ENCODE results near the gene HSH2D.

DNA sequence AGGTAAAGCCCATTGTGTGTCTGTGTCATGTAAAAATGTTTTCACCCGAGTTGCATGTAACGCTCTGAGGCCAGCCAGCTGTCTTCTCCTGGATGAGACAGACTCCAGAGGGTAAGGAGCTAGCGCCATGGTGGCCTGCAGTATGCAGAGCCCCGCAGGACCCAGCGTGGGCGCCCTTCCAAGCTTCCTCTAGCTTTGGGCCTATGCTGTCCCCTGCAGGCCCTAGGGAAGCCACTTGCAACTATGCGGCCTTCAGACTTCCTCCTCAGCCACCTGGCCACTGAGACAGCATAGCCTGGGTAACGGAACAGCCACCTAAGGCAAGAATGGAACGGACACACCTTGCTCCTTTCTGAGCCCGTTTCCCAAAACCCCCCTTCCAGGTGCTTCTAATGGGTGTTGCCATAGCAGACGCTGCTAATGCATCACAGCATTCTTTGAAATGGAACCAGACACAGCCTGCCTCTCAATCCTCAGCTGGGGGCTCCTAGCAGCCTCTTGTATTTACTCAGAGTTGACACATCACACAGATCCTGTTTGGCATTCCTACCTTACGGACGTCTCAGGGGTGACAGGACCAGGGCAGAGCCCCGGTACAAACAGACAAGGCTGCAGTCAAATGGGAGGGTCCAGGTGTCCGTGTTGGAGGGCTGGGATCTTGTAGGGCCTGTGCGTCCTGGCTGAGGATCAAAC, 47.9 kb downstream of the HSH2D start:
- TF ChIP-seq, protein P1, sequence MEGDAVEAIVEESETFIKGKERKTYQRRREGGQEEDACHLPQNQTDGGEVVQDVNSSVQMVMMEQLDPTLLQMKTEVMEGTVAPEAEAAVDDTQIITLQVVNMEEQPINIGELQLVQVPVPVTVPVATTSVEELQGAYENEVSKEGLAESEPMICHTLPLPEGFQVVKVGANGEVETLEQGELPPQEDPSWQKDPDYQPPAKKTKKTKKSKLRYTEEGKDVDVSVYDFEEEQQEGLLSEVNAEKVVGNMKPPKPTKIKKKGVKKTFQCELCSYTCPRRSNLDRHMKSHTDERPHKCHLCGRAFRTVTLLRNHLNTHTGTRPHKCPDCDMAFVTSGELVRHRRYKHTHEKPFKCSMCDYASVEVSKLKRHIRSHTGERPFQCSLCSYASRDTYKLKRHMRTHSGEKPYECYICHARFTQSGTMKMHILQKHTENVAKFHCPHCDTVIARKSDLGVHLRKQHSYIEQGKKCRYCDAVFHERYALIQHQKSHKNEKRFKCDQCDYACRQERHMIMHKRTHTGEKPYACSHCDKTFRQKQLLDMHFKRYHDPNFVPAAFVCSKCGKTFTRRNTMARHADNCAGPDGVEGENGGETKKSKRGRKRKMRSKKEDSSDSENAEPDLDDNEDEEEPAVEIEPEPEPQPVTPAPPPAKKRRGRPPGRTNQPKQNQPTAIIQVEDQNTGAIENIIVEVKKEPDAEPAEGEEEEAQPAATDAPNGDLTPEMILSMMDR (IDR thresholded peaks at IDR 0.05; ENCODE audit: low read depth, low read length) = no peak
- TF ChIP-seq EZH2phosphoT487 (IDR thresholded peaks at IDR 0.05; ENCODE audit: low read depth) = no peak

All from OCI-LY3 (cell line).